ENCODE results near the gene RAB11A.

RAB11A gene

DNA sequence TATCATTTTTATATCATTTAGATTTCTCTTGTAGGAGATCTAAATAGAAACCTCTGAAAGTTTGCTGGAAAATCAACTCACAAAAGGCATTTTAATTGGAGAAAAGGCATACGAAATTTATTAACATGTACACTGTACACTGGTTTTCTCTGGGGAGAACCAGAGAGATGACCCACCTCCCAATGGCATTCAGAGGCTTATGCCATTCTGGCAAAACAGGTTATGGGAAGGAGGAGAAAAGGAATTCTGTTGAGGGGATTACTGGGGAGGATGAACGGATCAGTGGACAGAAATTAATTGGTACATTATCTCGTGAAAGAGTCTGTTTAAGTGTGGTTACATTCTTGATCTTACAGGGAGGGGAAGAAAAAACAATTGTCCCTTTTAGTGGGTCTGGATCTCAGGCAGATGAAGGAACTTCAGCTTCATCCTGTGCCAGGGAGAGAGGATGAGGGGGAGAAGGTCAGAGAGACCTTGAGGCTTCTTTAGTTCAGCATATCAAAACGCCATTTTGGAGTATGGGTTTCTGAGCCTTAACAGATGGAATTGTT lies 16.5 kb downstream of the RAB11A start:
- DNase-seq (ENCODE audit: low read depth in 2 of 2) = no peak

DNA sequence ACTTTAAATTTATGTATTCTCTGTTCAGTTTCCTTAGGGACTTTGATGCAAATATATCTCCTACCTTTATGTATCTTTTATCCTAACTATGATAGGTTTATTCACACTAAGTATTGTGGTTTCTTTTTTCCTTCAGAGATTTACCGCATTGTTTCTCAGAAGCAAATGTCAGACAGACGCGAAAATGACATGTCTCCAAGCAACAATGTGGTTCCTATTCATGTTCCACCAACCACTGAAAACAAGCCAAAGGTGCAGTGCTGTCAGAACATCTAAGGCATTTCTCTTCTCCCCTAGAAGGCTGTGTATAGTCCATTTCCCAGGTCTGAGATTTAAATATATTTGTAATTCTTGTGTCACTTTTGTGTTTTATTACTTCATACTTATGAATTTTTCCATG lies 18.3 kb downstream of the RAB11A start:
- DNase-seq (ENCODE audit: low read depth in 2 of 2) = no peak

DNA sequence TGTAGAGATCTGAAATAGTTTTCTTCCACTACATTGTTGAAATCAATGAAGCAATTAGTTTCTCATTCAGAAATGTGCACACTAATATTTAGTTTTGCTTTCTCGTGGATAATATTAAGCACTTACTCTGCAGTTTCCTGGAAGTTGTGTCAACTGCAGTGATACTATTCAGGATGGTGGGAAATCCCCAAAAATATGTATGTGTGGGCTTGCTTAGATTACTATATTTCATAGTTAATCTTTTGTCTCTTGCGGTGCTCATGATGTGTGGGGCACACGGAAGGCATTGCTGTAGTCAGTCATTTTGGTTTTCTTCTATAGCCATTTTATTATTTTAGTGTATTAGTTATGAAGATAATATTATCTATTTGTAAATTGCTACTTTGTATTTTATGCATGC lies 19.7 kb downstream of the RAB11A start:
- DNase-seq (ENCODE audit: low read depth in 2 of 2) = no peak

DNA sequence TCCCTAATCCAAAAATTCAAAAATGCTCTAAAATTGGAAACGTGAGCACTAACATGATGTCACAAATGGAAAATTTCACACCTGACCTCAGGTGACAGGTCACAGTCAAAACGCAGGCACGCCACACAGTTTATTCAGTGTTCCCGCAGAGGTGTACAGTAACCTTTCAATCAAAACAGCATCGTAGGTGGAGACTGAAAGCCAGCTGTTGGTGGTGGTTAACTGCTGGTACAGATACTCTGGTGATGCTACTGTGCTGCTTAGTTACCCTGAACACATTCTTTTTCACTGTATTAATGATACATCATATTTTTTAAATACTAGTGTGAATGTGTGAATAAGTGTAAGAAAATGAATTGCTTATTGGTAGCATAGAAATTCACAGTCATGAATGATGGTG lies 23.8 kb downstream of the RAB11A start:
- no peak for DNase-seq (ENCODE audit: low read depth in 2 of 2)

DNA sequence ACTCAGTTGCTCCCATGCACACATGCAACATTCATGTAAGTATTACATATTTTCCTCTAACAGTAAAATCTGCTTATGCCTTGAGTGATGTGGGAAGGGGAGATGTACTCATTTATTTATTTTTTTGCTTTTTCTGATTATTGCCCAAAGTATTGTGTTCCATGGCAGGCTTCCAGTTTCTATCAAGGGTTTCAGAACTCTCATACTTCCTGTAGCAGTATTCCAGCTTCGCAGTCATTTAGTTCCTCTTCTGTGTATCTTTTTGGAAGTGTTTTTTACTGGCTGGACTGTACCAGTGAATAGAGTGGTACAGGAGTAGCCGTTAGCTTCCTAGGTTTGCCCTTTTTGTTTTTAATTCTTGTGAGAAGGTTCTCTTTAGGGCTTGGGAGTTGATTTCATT lies 26.9 kb downstream of the RAB11A start:
- no peak for DNase-seq (ENCODE audit: low read depth in 2 of 2)

DNA sequence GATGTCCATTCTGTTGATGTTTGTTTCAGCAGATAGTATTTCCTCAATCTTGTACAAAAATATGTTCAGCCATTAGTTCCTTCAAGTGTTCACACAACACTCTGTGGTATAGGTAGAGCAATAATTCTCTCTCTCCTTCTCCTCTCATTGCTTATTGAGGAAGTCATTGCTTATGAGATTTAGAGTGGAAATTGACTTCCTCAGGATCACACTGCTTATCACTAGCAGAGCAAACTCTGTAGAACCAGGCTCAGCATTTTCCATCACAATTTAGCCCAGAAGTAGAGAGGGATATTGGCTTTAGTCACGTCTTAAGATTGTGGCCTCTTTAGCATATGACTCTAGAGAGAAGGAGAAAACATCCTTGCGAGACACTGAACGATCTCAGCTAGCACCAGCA lies 31.2 kb downstream of the RAB11A start:
- DNase-seq (ENCODE audit: low read depth in 2 of 2) = no peak

DNA sequence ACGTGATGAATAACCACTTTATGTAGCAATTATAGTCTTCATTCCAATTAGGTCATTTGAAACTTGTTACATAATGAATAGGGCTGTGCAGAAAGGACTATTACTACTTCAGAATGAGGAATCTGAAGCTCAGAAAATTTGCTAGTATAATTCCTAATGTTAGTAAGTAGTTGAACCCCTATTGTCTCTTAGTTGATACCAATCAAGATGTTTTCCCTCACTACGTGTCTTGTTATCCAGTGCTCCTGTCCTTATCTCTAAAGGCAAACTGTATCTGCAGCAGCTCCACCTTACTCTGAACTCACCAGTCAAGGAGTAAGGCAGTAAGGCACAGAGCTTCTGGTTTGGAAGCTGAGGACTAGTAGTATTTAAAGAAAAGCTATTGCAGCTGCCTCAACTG lies 32.0 kb downstream of the RAB11A start:
- no peak for DNase-seq (ENCODE audit: low read depth in 2 of 2)

DNA sequence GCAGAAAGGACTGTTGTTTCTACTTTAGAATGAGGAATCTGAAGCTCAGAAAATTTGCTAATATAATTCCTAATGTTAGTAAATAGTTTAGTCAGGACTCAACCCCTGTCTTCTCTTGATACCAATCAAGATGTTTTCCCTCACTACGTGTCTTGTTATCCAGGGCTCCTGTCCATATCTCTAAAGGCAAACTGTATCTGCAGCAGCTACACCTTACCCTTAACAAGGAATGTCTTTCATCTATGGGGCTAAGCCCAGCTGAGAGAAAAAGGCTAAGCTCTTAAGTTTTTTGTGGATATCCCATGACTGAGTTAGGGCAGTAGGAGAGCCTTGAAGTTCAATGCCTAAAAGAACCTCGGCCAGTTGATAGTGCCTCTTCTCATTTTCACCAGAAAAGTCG lies 32.5 kb downstream of the RAB11A start:
- DNase-seq (ENCODE audit: low read depth in 2 of 2) = no peak

DNA sequence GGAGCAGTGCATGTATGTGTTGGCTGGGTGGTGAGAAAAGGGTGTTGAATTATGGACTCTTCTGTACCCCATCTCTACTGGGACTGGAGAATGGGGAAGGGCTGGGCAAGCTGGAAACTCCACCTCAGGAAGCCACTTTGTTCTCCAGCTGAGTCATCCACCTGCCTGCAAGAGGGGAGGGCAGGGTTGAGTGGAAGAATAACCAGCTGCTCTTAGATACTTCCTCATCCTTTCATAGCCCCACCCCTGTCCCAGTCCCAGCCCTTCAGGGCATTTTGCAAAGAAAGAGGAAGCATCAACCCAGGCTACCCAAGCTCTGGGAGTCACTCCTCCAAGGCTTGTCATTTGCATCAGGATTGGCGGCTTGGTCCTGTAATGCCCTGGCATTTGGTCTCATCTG lies 33.1 kb downstream of the RAB11A start:
- no peak for DNase-seq (ENCODE audit: low read depth in 2 of 2)

DNA sequence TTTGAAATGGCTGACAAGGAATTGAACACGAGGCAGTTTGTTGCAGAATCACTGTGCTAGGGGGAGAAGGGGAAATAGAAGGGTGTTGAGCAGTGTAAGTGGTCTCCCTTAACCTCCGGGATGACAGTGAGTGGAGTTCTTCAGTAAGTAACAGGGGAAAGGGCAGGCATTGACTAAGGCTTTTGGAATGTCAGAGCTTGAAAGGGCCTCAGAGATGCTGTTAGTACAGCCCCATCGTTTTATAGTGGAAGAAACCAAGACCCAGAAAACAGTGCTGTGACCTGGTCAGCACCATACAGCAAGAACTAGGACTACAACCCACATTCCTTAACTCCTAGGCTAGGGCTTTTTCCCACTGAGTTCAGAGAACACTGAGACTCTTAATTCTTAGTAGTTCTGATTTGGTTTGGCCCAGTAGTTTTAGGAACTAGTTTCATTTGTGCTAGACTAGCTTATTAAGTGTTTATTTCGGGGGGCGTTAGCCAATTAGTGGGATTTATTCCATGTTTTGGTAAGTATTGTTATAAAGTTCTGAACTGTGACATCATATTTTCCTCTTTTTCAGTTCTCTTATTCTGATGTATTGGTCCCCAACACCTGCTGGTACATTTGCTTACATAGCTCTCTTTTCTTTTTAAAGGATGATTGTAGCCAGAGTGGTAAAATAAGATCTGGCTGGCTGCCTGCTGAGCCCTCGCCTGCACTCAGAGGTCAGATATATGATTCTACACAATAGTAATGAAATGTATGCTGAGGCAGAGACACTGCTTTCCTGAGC lies 34.2 kb downstream of the RAB11A start:
- no peak for DNase-seq (ENCODE audit: low read depth in 2 of 2)

DNA sequence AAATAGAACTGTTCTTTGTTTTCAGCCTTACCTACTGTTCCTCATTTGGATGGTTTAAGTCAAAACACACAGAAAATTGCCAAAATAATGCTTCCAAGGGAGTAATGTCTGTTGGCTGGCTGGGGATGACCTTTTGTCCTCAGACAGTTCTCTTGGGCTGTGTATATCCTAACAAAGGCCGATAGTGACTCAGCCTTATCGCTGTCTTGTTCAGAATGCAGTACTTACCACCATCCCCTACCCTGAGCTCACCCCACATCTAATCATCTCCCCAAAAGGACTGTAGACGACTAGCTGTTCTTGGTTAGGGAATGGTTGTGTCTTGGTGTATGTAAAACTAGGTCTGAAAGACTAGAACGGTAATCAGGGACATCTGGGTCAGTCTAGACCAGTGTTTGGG lies 35.0 kb downstream of the RAB11A start:
- DNase-seq (ENCODE audit: low read depth in 2 of 2) = no peak

DNA sequence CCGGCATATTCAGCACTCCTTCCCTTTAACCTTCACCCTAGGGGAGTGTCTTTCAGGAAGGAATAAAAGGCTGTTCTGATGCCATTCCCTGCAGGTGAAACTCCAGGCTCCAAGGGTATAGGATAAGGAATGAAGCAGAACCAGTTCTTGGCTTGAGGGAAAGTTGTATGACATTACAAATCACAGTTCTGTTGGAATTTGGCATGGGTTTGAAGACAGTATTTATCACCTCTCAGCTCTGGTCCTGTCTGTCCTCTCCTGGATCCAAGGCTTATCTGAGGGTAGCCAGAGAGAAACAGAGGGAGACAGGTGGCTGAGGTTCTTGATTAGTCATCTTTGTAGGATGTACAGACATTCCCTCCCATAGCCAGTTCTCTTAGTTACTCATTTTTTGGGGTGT lies 37.1 kb downstream of the RAB11A start:
- DNase-seq (ENCODE audit: low read depth in 2 of 2) = no peak

DNA sequence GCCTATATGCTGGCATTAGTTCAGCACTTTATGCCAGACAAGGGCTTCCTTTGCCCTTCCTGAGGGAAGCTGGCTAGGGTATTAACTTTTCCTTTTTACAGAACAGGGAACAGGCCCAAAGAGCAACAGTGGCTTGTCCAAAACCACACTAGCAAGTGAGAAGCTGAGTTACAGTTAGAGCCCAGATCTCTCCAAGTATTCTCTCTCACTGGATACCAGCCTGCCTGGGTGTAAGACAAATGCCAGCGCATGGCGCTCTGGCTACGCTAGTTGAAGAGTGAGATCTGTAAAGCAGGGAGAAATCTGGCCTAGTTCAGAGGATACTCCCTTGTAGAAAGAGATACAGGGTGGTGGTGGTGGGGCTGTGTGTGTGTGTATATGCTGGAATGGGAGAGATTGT lies 38.4 kb downstream of the RAB11A start:
- no peak for DNase-seq (ENCODE audit: low read depth in 2 of 2)

DNA sequence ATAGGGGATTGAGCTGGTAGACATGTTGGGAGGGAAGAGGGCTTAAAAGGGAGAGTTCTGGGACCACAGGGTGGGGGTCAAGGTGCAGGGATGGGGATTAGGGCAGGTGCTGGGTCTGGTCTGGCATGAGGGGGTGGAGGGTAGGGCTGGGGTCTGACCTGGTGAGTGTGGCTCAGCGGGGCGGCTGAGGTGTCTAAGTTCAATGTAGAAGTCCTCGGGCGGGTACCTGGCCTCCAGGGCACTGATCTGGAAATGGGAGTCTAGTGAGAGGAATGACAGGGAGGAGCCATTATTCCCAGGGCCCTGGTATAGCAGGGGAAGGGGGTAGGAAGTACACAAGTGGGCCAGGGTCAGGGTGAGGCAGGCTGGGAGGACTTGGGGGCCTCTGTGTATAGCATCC lies 39.6 kb downstream of the RAB11A start:
- no peak for DNase-seq (ENCODE audit: low read depth in 2 of 2)

DNA sequence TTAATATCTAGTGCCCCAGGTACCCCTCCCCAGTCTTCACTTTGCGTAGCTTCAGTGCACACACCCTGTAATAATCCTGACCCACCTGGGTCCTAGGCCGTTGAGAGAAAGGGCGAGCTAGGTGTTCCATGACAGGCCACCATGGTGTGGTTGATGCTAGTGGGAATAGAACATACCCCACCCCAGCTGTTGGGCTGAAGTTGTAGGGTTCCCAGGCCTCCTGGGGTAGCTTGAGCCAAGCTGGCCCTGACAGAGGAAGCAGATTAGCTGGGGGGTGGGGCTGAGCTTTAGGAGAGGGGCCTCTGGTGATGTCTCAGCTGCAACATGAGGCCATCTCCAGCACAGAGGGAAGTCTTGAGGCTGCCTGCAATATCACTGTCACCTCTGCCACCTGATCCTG lies 40.5 kb downstream of the RAB11A start:
- DNase-seq (ENCODE audit: low read depth in 2 of 2) = no peak

DNA sequence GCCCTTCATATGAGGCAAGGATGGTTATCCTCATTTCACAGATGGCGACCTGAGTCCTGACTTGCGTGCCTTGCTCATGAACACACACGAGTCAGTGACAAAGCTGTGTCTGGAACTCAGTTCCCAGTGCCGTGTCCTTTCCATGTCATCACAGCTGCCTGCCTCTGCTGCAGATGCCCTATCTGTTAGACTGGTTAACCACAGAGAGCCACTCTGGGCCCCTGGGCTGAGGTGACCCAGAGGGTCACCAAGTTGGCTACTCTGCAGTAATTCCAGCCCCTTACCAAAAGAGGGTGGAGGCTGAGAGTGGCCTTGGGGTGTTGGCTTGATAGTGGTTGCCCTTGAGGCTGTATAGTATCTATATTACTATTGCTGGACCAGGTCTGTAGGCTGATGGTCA lies 41.0 kb downstream of the RAB11A start:
- DNase-seq (ENCODE audit: low read depth in 2 of 2) = no peak

DNA sequence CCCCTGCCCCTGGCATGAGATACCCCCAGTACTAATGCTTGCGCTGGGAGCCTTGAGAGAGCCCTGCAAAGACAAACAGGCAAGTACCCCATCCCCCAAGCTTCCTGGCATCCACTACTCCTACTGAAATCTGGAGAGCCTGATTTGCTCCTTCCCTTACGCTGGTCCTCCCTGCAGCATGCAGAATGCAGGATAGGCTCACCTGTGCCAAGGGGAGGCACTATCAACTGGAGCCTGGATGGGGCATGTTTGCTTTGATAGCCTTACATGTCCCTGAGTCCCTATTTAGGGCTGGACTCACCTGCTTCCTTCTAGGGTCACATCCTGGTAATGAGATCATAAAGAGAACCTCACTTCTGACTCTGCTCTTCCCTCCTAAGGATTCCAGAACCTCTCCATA lies 42.9 kb downstream of the RAB11A start:
- DNase-seq (ENCODE audit: low read depth in 2 of 2) = no peak

DNA sequence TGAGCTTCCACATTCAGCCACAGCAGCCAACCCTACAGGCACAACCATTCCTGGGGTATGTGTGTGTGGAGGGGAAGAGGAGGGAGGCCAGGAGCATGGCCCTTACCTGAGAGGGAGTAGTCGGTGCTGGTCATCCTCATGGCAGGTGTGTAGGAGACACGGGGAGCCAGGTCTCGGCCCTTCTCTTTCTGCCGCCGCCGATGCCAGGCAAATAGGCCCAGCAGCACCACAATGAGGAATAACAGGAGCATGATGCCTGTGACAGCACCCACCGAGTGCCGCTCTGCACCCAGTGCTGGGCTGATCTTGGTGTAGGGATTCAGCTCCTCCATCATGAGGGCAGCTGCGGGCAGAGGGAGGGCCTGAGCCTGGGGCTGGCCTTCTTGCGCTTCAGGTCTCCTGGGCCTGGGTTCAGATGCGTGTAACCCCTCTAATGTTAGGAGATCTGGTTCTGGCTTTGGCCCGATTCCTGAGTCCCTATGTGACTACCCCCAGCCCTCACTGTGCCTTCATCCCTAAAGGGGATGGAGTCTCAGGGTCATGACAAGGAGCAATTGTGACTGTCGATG lies 44.4 kb downstream of the RAB11A start:
- DNase-seq (ENCODE audit: low read depth in 2 of 2) = no peak

DNA sequence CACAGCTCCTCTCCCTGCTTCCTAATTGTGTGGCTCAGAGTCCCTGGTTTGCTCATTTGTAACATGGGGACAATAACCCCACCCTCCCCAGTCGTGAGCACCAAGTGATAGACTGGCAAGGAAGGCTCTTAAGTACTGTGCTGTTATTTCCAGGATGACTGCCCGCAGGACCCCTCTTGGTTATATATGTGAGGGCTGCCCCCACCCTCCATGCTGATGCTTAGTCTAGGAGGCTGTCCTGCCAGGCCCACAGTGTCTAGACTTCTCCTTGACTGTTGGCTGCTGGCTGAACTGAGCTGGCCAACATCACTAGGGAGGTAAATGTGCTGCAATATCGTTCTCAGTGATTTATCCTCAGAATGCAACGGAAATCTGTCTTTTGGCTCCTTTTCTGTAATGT lies 45.1 kb downstream of the RAB11A start:
- no peak for DNase-seq (ENCODE audit: low read depth in 2 of 2)

DNA sequence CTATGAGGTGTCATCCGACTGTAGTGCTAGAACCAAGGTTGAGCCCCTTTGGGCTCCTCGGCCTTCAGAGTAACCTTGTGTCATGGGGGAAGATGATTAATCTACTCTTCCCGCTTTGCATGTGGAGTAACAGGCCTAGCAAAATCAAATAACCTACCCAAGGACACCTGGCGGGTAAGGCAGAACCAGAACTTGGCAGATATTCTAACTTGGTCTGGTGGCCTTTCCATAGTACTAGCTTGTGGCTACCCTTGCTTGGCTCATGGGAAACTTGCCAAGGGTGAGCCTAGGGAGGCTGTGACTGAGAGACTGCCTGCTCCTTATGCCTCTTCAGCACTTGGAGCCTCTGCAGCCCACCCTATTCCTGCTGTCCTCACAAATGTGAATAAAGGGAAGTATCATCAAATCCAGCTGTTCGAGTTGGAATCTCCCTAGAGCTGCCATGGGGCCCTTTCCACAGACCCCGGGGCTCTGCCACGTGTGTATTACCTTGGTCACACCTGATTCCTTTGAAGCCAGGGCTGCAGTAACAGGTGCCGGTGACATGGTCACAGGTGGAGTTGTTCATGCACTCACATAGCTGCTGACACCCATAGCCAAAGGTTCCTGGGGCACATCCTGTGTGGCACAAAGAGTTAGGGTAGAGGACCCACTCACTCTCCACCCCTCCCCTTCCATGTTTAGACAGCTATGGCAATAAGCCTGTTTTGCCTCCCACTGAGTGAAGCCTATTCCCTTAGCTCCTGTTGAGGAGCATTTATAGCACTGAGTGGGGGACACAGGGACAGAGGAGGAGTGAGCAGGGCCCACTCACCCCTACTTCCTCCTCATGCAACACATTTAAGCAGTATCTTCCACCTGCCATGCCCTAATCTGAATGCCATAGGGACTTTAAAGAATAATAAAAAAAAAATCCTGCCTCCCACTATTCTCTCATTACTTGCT lies 46.0 kb downstream of the RAB11A start:
- no peak for DNase-seq (ENCODE audit: low read depth in 2 of 2)

DNA sequence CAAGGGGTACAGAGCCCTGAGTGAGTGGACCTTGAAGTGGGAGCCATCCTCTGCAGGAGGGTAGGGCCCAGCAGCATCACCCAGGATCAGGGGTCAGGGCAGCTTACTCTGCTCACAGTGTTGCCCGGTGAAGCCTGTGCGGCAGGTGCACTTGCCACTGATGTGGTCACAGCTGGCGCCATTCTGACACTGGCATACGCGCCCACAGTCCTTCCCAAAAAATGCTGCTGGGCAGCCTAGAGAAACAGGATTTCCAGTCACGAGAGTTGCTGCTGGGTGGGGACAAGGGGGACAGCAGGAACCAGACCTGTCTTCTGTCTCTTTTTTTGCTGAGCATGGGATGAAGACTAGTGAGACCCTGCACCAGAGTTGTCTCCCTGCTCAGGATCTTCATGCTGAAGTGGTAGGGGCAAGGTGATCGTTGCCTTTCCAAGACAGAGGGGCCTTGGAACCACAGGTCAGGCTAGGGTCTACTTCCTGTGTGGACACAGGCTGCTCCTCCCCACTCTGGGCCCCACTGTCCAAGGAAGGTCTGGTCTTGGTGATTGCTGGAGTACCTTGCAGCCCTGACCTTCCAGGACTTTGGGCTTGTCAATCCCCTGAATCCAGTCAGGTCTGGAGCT lies 46.9 kb downstream of the RAB11A start:
- DNase-seq (ENCODE audit: low read depth in 2 of 2) = no peak
